Esophagus (tissue), 2 donors: ENCODE measurements around the gene DAND5. TPM values are rescaled to one million over a fixed set of nuclear protein-coding genes. Genes with fewer than 3 reads are reported as not detected.
A peak's percentile ranks its signal among the peaks of the same experiment; 100 is the strongest.

Experiments used
- H3K27ac ChIP-seq, 2 donors: one replicate each; pipeline ENCODE4 v1.5.1; 2013; ENCODE audit warnings: low read depth in 2 of 2, mild to moderate bottlenecking in 2 of 2, inconsistent platforms in 1 of 2, low read length in 1 of 2, moderate library complexity in 1 of 2
- H3K27me3 ChIP-seq, 2 donors: one replicate each; pipeline ENCODE4 v1.6.1; 2013; ENCODE audit warnings: low read length in 2 of 2, control low read depth in 1 of 2, mild to moderate bottlenecking in 1 of 2; ENCODE audit not compliant: insufficient read depth in 2 of 2, control insufficient read depth in 1 of 2
- H3K36me3 ChIP-seq, 2 donors: one replicate each; pipeline ENCODE4 v1.6.1; 2013; ENCODE audit warnings: low read length in 1 of 2; ENCODE audit not compliant: control insufficient read depth in 2 of 2, insufficient read depth in 2 of 2
- H3K4me1 ChIP-seq, 2 donors: one replicate each; pipeline ENCODE4 v1.6.1; 2013; ENCODE audit warnings: low read length in 1 of 2; ENCODE audit not compliant: control insufficient read depth in 2 of 2, insufficient read depth in 2 of 2
- H3K4me3 ChIP-seq, 2 donors: one replicate each; pipeline ENCODE4 v1.5.1; 2013; ENCODE audit warnings: low read length in 2 of 2, mild to moderate bottlenecking in 2 of 2, low read depth in 1 of 2, moderate library complexity in 1 of 2
- H3K9me3 ChIP-seq, 2 donors: one replicate each; pipeline ENCODE4 v1.6.1; 2013; ENCODE audit warnings: mild to moderate bottlenecking in 2 of 2, low read depth in 1 of 2, low read length in 1 of 2, moderate library complexity in 1 of 2; ENCODE audit not compliant: control insufficient read depth in 2 of 2, insufficient read depth in 1 of 2
- WGBS, 2 donors: extraction: QIAGEN DNeasy Blood & Tissue Kit; methylation state at CpG; one replicate each; pipeline ENCODE4 v1.1.7; 2013; 5-methylcytosine and 5-hydroxymethylcytosine counted together
- polyA plus RNA-seq, 2 donors: library from polyadenylated mRNA; stranded (reverse); fragments of 200-250 nt; gene quantifications; one replicate each; pipeline ENCODE4 v1.2.3, GENCODE V29; 2013
- donor health status: healthy with polysubstance abuse.
- donor health status: Bipolar disorder and iron deficiency.

DAND5 gene
- polyA plus RNA-seq, 2 donors, result not detected

GRCh38 chr19:13005861-13006370 is 36.5 kb downstream of the DAND5 start:
- no peak overlapping the region for H3K4me3 ChIP-seq

GRCh38 chr19:13006431-13007281 is 37.3 kb downstream of the DAND5 start:
- Histone ChIP-seq H3K27ac (peak overlapping the region; percentile 89 to 92), H3K4me3 (peak overlapping the region in 1 of 2 donors; percentile 1), H3K27me3 (no peaks in the 10 kb centered on the region), H3K36me3 (peaks cover 0 to 5% of the 10 kb centered on the region in 2 donors), H3K9me3 (no peaks in the 10 kb centered on the region), H3K4me1 (peaks cover 23 to 69% of the 10 kb centered on the region in 2 donors)
- WGBS, 2 donors, result 40 to 49% methylated on average over 28 of the region's 28 CpGs

More at GRCh38 chr19:13005861-13006370, 36.5 kb downstream of the DAND5 start:
- Histone ChIP-seq H3K36me3 (peaks cover 0 to 5% of the 10 kb centered on the region in 2 donors), H3K27ac (peak overlapping the region; percentile 89 to 92), H3K9me3 (no peaks in the 10 kb centered on the region), H3K27me3 (no peaks in the 10 kb centered on the region), H3K4me1 (peaks cover 23 to 74% of the 10 kb centered on the region in 2 donors)
- 30 to 36% methylated on average over 12 of the region's 12 CpGs for WGBS, 2 donors

GRCh38 chr19:13007292-13008045 is 38.1 kb downstream of the DAND5 start:
- Histone ChIP-seq H3K9me3 (no peaks in the 10 kb centered on the region), H3K4me3 (peak overlapping the region in 1 of 2 donors; percentile 1), H3K36me3 (peaks cover 0 to 5% of the 10 kb centered on the region in 2 donors), H3K4me1 (peaks cover 27 to 75% of the 10 kb centered on the region in 2 donors), H3K27me3 (no peaks in the 10 kb centered on the region), H3K27ac (peak overlapping the region; percentile 89 to 92)
- WGBS, 2 donors, result 30 to 34% methylated on average over 17 of the region's 17 CpGs

- Histone ChIP-seq H3K9me3 (no peaks in the 10 kb centered on the region), H3K27me3 (no peaks in the 10 kb centered on the region), H3K4me3 (no peak overlapping the region), H3K36me3 (peaks cover 0 to 3% of the 10 kb centered on the region in 2 donors), H3K4me1 (peaks cover 27 to 65% of the 10 kb centered on the region in 2 donors), H3K27ac (peak overlapping the region; percentile 89 to 92)
- WGBS, 2 donors, result 49 to 73% methylated on average over 28 of the region's 28 CpGs
Observed at GRCh38 chr19:13008926-13009787, 39.8 kb downstream of the DAND5 start.

DNA sequence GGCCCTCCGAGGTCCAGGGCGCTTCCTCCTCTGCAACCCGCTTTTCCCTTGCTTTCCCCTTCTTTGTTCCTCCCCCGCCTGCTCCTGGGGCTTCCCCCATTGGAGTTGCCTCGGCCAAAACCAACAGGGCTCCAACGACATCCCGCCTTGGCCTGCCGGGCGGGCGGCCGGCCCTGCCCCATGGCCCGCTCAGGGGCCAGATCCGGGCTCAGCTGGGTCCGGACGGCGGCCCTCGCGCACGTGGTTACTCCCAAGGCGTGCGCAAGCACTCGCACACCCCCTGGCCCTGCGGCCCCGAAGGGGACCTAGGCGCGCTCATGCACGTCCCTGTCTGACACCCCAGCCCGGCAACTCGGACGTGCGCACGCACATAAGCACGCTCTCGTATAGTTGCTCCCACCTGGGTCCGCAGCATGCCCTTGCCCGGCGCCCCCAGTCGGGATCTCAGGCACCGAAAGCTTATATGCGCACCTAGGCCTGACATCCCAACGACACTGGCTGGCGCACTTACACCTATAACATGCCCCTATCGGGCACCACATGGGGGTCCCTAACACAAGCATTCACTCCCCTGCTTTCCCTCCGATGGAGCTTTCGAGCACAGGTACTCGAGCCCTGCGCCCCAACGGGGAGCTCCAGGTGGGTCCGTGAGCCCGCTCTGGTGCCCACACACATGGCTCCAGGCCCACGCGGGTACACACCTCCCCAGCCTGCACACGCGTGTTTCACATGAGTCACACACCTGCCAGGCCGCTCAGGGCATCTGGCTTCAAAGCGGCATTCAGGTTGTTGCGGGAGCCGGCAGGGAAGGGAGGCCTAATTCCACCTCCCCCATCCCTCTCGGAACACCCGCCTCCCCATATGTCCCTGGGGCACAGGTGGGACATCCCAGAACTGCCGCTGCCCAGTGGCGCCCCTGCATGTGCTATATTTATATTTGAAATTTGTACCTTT is 40.9 kb downstream of the DAND5 start:
- peaks cover 34 to 63% of the 10 kb centered on the region in 2 donors for H3K4me1 ChIP-seq
- 32 to 44% methylated on average over 62 of the region's 62 CpGs for WGBS, 2 donors
- peak overlapping the region; percentile 89 to 92 for H3K27ac ChIP-seq
- H3K36me3 ChIP-seq, result no peaks in the 10 kb centered on the region
- H3K4me3 ChIP-seq, result no peak overlapping the region
- no peaks in the 10 kb centered on the region for H3K27me3 ChIP-seq
- H3K9me3 ChIP-seq, result no peaks in the 10 kb centered on the region

- 39 to 46% methylated on average over 38 to 39 of the region's 39 CpGs for WGBS, 2 donors
- peaks cover 30 to 58% of the 10 kb centered on the region in 2 donors for H3K4me1 ChIP-seq
- no peaks in the 10 kb centered on the region for H3K27me3 ChIP-seq
- no peaks in the 10 kb centered on the region for H3K36me3 ChIP-seq
- no peaks in the 10 kb centered on the region for H3K9me3 ChIP-seq
- H3K27ac ChIP-seq, result peak overlapping the region; percentile 89 to 94
- no peak overlapping the region for H3K4me3 ChIP-seq
Observed at GRCh38 chr19:13010992-13011652, 41.7 kb downstream of the DAND5 start.

DNA sequence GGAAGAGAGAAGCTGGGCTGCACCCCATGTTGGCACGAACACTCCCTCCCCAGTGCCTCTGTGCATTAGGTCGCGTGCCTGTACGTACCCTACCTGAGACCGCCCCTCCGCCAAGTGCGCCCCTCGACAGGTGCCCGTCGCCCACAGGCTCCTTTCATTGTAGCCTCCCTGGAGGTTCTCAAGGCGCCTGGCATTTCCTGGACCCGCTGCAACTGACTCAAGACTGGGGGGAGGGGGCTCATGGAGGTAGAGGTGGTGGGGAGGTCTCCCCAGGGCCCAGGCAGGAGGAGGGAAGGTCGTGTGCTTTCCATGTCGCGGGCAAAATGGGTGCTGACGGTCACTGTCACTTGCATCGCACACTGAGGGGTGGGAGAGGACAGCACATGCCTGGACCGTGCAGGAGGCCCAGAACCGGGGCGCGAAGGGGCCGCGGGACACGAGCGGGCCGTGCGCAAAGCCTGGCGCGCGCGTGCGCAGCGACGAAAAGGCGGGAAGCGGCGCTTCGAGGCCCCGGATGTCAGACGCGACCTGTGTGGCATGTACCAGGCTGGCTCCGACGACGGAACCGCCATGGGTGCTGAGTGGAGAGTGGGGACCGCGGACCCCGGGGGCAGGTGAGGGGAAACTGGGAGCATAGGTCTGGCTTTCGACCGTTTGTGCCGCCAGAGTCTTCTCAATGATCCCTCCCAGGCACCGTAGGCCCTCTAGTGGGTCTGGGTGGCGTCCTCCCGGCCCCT is 42.4 kb downstream of the DAND5 start:
- H3K4me1 ChIP-seq, result peaks cover 27 to 51% of the 10 kb centered on the region in 2 donors
- peak overlapping the region; percentile 89 to 94 for H3K27ac ChIP-seq
- peak overlapping the region; percentile 9 to 46 for H3K4me3 ChIP-seq
- no peaks in the 10 kb centered on the region for H3K9me3 ChIP-seq
- H3K36me3 ChIP-seq, result no peaks in the 10 kb centered on the region
- 40 to 47% methylated on average over 49 to 54 of the region's 54 CpGs for WGBS, 2 donors
- H3K27me3 ChIP-seq, result no peaks in the 10 kb centered on the region

DNA sequence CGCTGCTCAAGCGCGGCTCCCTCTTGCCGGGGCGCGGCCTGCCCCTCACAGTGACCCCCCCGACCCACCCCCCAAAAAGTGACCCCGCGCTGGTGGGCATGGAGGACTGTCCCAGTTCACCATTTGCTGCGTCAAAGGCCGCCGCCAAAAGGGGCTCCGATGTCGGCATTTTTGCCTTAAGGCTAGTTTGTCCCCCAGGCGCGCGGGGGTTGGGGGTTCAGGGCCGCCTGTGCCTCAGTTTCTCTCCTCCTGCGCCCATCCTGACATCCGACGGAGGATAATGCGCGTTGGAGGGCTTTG is 43.0 kb downstream of the DAND5 start:
- H3K9me3 ChIP-seq, result no peaks in the 10 kb centered on the region
- H3K27me3 ChIP-seq, result no peaks in the 10 kb centered on the region
- no peaks in the 10 kb centered on the region for H3K36me3 ChIP-seq
- 26 to 36% methylated on average over 23 of the region's 23 CpGs for WGBS, 2 donors
- H3K4me1 ChIP-seq, result peaks cover 24 to 47% of the 10 kb centered on the region in 2 donors
- H3K4me3 ChIP-seq, result peak overlapping the region; percentile 9 to 46
- peak overlapping the region; percentile 89 to 94 for H3K27ac ChIP-seq
